ENCODE measurements around the gene NRP2. TPM values are rescaled to one million over a fixed set of nuclear protein-coding genes. Genes with fewer than 3 reads are reported as not detected.

The NRP2 gene
- total RNA-seq, 4 donors from 2014 or later = 35.1 to 146 (median 63.9) TPM

DNA sequence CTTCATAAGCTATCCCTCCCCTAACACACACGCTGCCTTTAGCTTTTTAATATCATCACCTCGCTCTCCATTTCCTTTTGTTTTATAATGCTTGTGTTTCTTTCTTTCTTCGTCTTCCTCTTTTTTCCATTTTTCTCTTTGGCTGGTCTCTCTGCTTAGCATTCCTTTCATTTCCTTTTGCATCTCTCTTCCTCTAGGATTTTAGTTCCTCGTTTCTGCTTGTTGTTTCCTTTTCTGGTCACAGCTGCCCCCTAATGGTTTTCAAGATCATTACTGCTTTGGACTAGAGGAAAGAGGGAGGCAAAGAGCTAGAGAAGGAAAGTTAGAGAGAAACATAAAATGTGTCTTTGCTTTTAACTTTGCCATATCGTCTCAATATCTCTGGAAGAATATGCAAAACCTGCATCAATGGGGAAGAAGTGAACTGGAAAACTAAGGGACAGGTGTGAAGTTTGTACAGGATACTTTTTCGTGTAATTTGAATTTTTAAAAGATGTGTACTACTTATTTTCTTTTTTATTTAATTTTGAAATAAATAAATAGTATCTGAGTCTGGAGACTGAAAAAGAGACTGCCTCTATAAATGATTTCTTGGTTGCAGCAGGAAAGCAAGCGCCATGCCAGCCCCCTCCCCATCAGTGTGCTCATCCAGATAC lies 6.3 kb upstream of the NRP2 start:
- H3K27ac ChIP-seq = no peak overlapping the region
- H3K4me1 ChIP-seq = peaks cover 0 to 10% (median 3%) of the 10 kb centered on the region in 4 donors
- DNase-seq = no peak
- intact Hi-C loops (cut with DNase I; ENCODE audit: low total_unique reads) = loop anchor here (10.0 kb wide), 4 partner anchors 811 to 1421 kb away; no protein-coding TSS in a partner anchor
- no peak overlapping the region for H3K4me3 ChIP-seq
- H3K27me3 ChIP-seq = no peaks in the 10 kb centered on the region
- TF ChIP-seq, protein P1, sequence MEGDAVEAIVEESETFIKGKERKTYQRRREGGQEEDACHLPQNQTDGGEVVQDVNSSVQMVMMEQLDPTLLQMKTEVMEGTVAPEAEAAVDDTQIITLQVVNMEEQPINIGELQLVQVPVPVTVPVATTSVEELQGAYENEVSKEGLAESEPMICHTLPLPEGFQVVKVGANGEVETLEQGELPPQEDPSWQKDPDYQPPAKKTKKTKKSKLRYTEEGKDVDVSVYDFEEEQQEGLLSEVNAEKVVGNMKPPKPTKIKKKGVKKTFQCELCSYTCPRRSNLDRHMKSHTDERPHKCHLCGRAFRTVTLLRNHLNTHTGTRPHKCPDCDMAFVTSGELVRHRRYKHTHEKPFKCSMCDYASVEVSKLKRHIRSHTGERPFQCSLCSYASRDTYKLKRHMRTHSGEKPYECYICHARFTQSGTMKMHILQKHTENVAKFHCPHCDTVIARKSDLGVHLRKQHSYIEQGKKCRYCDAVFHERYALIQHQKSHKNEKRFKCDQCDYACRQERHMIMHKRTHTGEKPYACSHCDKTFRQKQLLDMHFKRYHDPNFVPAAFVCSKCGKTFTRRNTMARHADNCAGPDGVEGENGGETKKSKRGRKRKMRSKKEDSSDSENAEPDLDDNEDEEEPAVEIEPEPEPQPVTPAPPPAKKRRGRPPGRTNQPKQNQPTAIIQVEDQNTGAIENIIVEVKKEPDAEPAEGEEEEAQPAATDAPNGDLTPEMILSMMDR (IDR thresholded peaks at IDR 0.05) = peak; percentile 69 to 90 (median 73)
- TF ChIP-seq POLR2AphosphoS5 (IDR thresholded peaks at IDR 0.05) (no peak), EP300 (IDR thresholded peaks at IDR 0.05; ENCODE audit: low read depth) (no peak), POLR2A (IDR thresholded peaks at IDR 0.05) (no peak)
- WGBS, 2 donors (ENCODE audit: low coverage in 1 of 2) = 30 to 38% methylated on average over 7 of the region's 7 CpGs
- H3K36me3 ChIP-seq = no peaks in the 10 kb centered on the region
- H3K9me3 ChIP-seq = no peaks in the 10 kb centered on the region
- in situ Hi-C loops (cut with MboI; ENCODE audit: low pct_ligation_motif_present in 1 of 4, low pct_unique_long_range_greater_than_20kb in 1 of 4, low sequenced_read_pairs in 3 of 4) = loop anchor here in 2 of 4 donors (10.0 kb wide), 1 partner anchor 1351 kb away; no protein-coding TSS in a partner anchor

DNA sequence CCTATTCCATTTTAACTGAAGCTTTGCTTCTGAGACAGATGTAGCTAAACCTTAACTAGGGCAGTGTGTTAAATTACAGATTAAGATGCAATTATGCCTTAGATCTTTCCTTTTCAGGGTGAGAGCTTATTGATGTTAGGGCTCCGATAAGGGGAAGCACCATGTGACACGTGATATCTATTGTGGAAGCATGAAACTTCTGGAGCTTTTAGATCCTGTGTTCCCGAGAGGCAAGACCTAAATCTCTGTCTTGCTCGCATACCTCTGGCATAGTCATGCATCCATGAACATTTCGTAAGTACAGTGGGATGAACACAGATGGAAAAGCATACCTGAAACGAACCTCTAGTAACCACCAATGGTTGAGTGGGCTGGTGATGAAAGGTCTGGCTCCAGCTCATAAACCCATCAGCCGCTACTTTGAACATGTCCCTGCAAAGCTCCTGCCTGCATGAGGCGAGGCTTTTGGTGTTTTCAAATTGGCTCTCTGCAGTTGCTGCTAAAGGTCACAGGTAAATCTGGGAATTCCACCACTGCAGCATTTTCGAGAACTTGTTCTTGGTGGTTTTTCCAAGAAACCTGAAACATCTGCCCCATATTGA lies 3.7 kb upstream of the NRP2 start:
- Histone ChIP-seq H3K4me1 (peaks cover 0 to 25% (median 5%) of the 10 kb centered on the region in 4 donors), H3K4me3 (no peak overlapping the region), H3K27ac (no peak overlapping the region), H3K36me3 (no peaks in the 10 kb centered on the region), H3K27me3 (peaks cover 23% of the 10 kb centered on the region), H3K9me3 (no peaks in the 10 kb centered on the region)
- intact Hi-C loops (cut with DNase I; ENCODE audit: low total_unique reads) (loop anchor here (10.0 kb wide), 4 partner anchors 814 to 1424 kb away; no protein-coding TSS in a partner anchor), in situ Hi-C loops (cut with MboI; ENCODE audit: low pct_ligation_motif_present in 1 of 4, low pct_unique_long_range_greater_than_20kb in 1 of 4, low sequenced_read_pairs in 3 of 4) (loop anchor here in 2 of 4 donors (10.0 kb wide), 1 partner anchor 1354 kb away; no protein-coding TSS in a partner anchor)
- DNase-seq = no peak
- TF ChIP-seq, protein P1 (IDR thresholded peaks at IDR 0.05) = no peak
- 53 to 55% methylated on average over 2 to 9 of the region's 9 CpGs for WGBS, 2 donors (ENCODE audit: low coverage in 1 of 2)

DNA sequence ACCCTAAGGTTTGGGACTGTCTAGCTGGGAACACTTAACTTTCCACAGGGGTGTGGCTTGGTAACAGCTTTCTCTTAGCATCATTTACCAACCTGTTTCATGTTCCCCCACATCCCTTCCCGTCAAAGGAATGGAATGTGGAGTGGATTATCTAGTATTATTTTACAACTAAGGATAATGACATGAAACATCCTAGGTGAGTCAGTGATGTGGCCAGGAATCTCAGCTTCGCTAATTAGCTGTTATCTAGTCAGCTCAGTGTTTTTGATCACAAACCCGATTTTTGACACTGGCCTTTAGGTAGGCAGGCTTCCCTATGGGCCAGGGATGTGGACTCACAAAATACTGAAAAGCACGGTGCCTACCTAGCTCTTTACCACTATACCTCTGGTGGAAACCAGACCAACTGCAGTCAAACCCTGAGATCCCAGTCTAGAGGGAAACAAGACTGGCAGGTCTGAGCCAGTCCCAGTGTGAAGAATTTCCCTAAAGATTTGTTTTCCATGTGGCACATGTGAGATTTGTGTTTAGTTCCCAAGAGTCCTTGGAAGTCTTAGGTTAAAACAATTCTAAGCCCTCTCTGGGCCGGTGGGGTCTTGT lies 2.8 kb upstream of the NRP2 start:
- Histone ChIP-seq H3K36me3 (no peaks in the 10 kb centered on the region), H3K4me3 (no peak overlapping the region), H3K9me3 (no peaks in the 10 kb centered on the region), H3K27me3 (peaks cover 32% of the 10 kb centered on the region), H3K4me1 (peaks cover 0 to 25% (median 5%) of the 10 kb centered on the region in 4 donors), H3K27ac (no peak overlapping the region)
- 67% methylated on average over 5 of the region's 5 CpGs; no CpG with 5 or more reads in 1 of the 2 donors for WGBS, 2 donors (ENCODE audit: low coverage in 1 of 2)
- no peak for TF ChIP-seq POLR2A (IDR thresholded peaks at IDR 0.05)
- no peak for TF ChIP-seq EP300 (IDR thresholded peaks at IDR 0.05; ENCODE audit: low read depth)
- no peak for TF ChIP-seq POLR2AphosphoS5 (IDR thresholded peaks at IDR 0.05)
- TF ChIP-seq, protein P1 (IDR thresholded peaks at IDR 0.05) = no peak
- intact Hi-C loops (cut with DNase I; ENCODE audit: low total_unique reads) (loop anchor here (10.0 kb wide), 6 partner anchors 55 to 1425 kb away; no protein-coding TSS in a partner anchor), in situ Hi-C loops (cut with MboI; ENCODE audit: low pct_ligation_motif_present in 1 of 4, low pct_unique_long_range_greater_than_20kb in 1 of 4, low sequenced_read_pairs in 3 of 4) (loop anchor here in 2 of 4 donors (10.0 kb wide), 1 partner anchor 1355 kb away; no protein-coding TSS in a partner anchor)
- DNase-seq = no peak

DNA sequence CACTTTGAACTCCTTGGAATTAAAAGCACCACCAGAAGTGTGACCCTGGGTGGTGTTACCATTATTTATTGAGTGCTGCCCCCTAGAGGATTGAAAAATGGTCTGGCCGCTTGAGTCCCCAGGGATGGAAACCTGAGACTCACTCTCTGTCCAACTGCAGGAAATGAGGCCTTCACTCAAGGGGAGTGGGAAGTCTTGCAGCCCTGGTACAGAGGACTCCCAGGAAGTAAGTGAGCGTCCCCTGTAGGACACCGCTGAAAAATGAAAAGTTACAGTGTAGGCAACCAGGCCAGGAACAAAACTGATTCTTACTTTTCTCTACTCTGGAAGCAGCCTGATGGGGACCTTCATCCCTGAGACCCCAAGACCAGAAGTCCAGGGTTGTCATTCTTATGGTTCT lies 2.2 kb upstream of the NRP2 start:
- Histone ChIP-seq H3K4me3 (no peak overlapping the region), H3K9me3 (no peaks in the 10 kb centered on the region), H3K4me1 (peaks cover 0 to 26% (median 5%) of the 10 kb centered on the region in 4 donors), H3K36me3 (no peaks in the 10 kb centered on the region), H3K27ac (peak overlapping the region in 2 of 4 donors; percentile 12 to 46), H3K27me3 (peaks cover 38% of the 10 kb centered on the region)
- intact Hi-C loops (cut with DNase I; ENCODE audit: low total_unique reads) (loop anchor here (10.0 kb wide), 2 partner anchors 55 to 85 kb away; no protein-coding TSS in a partner anchor), in situ Hi-C loops (cut with MboI; ENCODE audit: low pct_ligation_motif_present in 1 of 4, low pct_unique_long_range_greater_than_20kb in 1 of 4, low sequenced_read_pairs in 3 of 4) (no loop called here)
- 54% methylated on average over 3 of the region's 3 CpGs; no CpG with 5 or more reads in 1 of the 2 donors for WGBS, 2 donors (ENCODE audit: low coverage in 1 of 2)
- DNase-seq = peak; percentile 53
- TF ChIP-seq, protein P1 (IDR thresholded peaks at IDR 0.05) = peak; percentile 58 to 67 (median 65)
- TF ChIP-seq POLR2A (IDR thresholded peaks at IDR 0.05) = no peak

All from transverse colon (tissue), 4 donors.